Mononuclear cell (primary cell): Measurements from ENCODE around the gene ELAVL2. TPM values are rescaled to one million over a fixed set of nuclear protein-coding genes. Genes with fewer than 3 reads are reported as not detected.

ENCODE experiments used
- H3K27me3 ChIP-seq: 2 replicates; pipeline ENCODE4 v1.6.0; 2011; ENCODE audit warnings: low read length, control low read depth; ENCODE audit not compliant: insufficient read depth
- H3K4me1 ChIP-seq: 2 replicates; pipeline ENCODE4 v1.5.1; 2011; ENCODE audit warnings: mild to moderate bottlenecking, low read length, control low read depth; ENCODE audit not compliant: insufficient read depth
- H3K4me3 ChIP-seq: 2 replicates; pipeline ENCODE4 v1.5.1; 2011; ENCODE audit warnings: mild to moderate bottlenecking, low read length, moderate library complexity
- H3K9me3 ChIP-seq: 2 replicates; pipeline ENCODE4 v1.5.1; 2011; ENCODE audit warnings: low read depth, mild to moderate bottlenecking, control low read depth, low read length
- total RNA-seq: library from RNA; depleted of rRNA; stranded (reverse); fragments of >200 nt; gene quantifications from one replicate; pipeline ENCODE4 v1.2.3, GENCODE V29; 2012

Gene ELAVL2
- total RNA-seq = not detected

GRCh38 chr9:23826120-23826629 lies at the start of gene ELAVL2:
Gene ELAVL2, minus strand, starts transcription at chr9:23826240. Its CDS starts 64,006 bp downstream, at chr9:23762234.
- H3K4me1 ChIP-seq = no peaks in the 10 kb centered on the region
- H3K27me3 ChIP-seq = peaks cover 88% of the 10 kb centered on the region
- H3K9me3 ChIP-seq = no peaks in the 10 kb centered on the region
- H3K4me3 ChIP-seq = no peak within 1 kb of the TSS

- H3K27me3 ChIP-seq = no peaks in the 10 kb centered on the region
- H3K9me3 ChIP-seq = no peaks in the 10 kb centered on the region
- H3K4me3 ChIP-seq = no peak overlapping the region
- no peaks in the 10 kb centered on the region for H3K4me1 ChIP-seq
These were observed 32.2 kb upstream of the ELAVL2 start for GRCh38 chr9:23858234-23858633.

- H3K4me1 ChIP-seq = no peaks in the 10 kb centered on the region
- H3K4me3 ChIP-seq = no peak overlapping the region
- H3K9me3 ChIP-seq = no peaks in the 10 kb centered on the region
- peaks cover 3% of the 10 kb centered on the region for H3K27me3 ChIP-seq
These were observed 30.0 kb upstream of the ELAVL2 start for GRCh38 chr9:23855873-23856604.

DNA sequence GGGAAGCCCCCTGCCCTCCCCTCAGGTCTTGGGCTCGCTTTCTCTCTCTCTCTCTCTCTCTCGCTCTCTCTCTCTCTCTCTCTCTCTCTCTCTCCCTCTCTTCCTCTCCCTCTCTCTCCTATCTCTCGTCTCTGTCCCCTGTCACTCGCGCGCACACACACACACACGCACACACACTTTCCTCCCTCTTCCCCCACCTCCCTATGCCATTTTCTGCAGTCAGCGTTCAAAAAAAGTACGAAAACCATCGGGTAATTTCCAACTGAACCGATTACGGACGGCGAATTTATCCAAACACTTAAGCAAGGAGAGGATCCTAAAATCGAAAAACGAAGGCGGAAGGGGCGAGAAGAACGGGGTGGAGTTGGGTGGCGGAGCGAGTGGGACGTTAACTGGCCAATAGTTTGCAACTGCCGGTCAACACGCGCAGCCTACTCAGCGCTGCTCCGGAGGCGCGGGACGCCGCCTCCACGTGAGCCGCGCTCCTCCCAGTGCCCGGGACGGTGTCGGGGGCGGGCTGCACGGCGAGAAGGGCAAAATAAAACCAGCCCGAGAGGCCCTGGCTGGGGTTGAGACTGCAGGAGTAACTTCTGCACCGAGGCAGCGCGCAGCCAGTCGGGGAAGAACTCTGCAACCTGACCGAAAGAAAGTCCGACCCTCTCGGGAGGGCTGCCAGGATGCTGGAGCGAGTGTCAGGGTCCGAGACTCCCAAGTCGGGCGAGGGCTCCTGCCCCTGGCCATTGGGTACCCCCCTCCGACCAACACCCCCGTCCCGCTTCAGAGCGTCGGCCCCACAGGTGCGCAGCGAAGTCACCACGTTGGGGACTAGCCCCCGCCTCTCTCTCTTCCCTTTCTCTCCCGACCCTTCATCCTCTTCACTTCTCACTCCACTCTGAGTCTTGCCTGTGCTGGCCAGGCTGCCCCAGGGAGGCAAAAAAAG lies 24.9 kb upstream of the ELAVL2 start:
- H3K4me1 ChIP-seq = no peaks in the 10 kb centered on the region
- peaks cover 3% of the 10 kb centered on the region for H3K27me3 ChIP-seq
- no peaks in the 10 kb centered on the region for H3K9me3 ChIP-seq
- H3K4me3 ChIP-seq = no peak overlapping the region

DNA sequence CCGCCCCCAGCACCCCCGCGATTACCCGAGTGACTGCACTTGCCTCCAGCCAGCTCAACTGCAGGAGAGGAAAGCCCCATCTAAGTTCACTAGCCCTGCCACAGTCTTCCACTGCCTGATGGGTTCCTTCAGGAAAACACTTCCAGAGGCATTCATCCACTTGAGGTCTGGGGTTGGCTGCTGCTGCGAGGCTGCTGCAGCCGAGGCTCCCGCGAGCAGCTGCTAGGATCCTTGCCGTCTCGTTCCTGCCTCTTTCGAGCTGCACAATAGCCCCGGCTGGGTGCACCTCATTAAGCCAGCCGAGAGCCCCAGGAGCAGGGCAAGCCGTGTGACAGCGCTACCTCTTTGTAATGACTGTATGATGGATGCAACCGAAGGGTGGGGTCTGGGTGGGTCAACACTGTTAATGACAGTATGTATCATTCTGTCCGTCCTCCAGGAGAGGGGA lies 24.2 kb upstream of the ELAVL2 start:
- no peak overlapping the region for H3K4me3 ChIP-seq
- H3K27me3 ChIP-seq = peaks cover 3% of the 10 kb centered on the region
- H3K9me3 ChIP-seq = no peaks in the 10 kb centered on the region
- no peaks in the 10 kb centered on the region for H3K4me1 ChIP-seq

DNA sequence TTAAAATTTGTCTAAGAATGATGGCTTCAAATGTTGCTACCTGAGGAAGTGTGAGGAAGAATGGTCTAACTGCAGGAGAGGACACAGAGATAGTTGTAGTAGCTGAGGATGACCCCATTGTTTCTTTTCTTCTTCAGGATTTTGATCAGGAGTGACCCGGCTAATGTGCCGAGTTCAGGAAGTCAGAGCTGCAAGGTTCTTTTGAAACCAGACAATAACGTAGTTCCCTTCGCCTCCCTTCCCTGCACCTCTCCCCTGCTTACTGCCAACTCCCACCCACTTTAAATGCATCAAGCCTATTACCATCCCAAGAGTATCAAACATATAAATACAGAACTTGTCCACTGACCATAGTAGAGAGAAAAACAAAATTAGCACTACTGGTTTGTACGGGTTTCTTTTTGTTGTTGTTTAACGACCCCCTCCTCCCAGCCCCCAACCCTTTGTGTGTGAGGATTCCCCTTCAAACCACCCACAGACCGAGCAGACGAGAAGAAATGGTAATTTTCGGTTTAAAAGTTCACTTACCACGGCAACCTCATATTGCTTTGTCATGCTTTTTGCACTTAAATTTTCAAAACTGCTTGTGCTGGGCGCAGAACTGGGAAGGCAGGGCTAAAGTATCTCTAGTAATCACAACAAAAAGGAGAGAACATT lies 23.5 kb upstream of the ELAVL2 start:
- Histone ChIP-seq H3K9me3 (no peaks in the 10 kb centered on the region), H3K27me3 (peaks cover 3% of the 10 kb centered on the region), H3K4me3 (no peak overlapping the region), H3K4me1 (no peaks in the 10 kb centered on the region)

DNA sequence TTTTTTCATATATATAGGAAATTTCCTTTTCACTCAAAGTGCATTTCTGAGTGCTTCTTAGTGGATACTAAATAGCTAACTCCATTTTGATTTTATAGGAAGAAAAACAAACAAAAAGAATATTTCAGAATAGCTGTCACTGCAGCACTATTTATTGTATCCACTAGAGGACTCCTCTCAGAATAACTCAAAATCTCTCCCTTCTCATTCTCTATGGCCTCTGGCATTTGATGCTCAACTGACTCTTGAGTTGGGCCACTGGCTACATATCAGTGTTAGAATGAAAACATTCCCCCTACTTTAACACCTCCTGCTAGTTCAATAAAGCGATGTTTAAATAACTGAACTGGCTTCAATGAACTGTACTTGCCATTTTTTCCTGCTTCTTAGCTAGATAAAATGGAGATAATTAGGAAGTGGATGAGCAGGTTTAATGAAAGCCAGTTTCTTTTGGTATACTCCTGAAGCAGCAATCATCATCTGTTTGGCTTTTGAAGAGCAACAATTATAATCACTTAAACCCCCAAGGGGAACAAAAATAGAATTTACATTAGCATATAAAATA lies 16.6 kb upstream of the ELAVL2 start:
- H3K4me3 ChIP-seq = no peak overlapping the region
- H3K4me1 ChIP-seq = no peaks in the 10 kb centered on the region
- H3K27me3 ChIP-seq = no peaks in the 10 kb centered on the region
- no peaks in the 10 kb centered on the region for H3K9me3 ChIP-seq

DNA sequence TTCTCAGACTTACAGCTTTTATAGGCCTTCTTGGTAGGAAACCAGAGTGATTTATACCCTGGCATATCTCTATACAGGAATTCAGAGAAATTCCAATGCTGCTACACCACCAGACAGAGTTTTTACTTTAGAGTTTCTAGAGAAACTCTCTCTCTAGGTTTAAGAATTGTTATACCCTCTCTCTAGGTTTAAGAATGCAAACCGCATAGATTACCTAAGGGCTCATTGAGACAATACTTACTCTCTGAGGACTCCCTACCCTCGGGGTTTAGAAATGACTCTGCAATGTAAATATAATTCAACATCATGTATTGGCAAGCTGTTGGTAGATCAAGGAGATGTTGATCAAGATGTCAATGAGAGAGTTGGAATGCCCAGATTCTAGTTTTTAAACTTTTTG lies 15.3 kb upstream of the ELAVL2 start:
- no peak overlapping the region for H3K4me3 ChIP-seq
- H3K27me3 ChIP-seq = no peaks in the 10 kb centered on the region
- H3K9me3 ChIP-seq = no peaks in the 10 kb centered on the region
- H3K4me1 ChIP-seq = no peaks in the 10 kb centered on the region

GRCh38 chr9:23837038-23837437 lies 11.0 kb upstream of the ELAVL2 start:
- Histone ChIP-seq H3K9me3 (no peaks in the 10 kb centered on the region), H3K4me1 (no peaks in the 10 kb centered on the region), H3K27me3 (peaks cover 2% of the 10 kb centered on the region), H3K4me3 (no peak overlapping the region)

DNA sequence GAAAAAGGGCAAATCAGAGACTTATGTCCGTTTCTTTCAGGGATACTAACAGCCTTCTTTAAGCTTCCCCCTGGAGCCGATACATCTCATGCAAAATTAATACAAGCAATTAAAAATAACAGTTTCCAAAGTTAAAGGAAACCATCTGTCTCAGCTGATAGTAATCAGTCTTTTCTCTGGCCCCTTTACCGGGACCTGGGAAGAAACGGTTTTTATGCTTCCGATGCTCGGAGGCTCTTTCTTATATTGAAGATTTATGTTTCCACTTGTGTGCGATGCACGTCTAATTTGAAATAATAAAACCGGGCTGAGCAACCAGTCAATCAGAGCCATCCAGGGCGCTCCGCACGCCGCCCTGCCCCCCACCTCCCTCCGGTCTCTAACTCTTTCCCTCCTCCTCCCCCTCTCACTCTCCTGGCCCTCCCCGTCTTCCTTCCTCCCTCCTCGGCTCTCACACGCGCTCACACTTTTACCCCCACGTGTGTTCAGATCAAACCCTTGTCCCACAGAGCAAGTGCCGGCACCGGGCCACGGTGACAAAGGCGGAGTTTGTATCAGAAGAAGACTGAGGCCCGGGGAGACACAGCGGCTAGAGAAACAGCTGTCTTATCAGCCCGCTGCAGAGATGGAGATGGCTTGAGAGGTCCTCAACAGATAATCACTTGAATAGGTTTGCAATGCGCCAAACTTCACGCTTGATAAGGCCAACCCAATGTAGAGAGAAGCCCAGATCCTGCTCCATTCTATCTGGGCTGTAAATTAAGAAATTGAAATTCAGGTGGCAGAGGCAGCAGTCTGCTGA lies 5.1 kb upstream of the ELAVL2 start:
- Histone ChIP-seq H3K27me3 (peaks cover 49% of the 10 kb centered on the region), H3K9me3 (no peaks in the 10 kb centered on the region), H3K4me3 (no peak overlapping the region), H3K4me1 (no peaks in the 10 kb centered on the region)

- H3K4me3 ChIP-seq = no peak overlapping the region
- peaks cover 56% of the 10 kb centered on the region for H3K27me3 ChIP-seq
- H3K4me1 ChIP-seq = no peaks in the 10 kb centered on the region
- H3K9me3 ChIP-seq = no peaks in the 10 kb centered on the region
These were observed 4.4 kb upstream of the ELAVL2 start for GRCh38 chr9:23830476-23830805.

GRCh38 chr9:23829580-23830475 lies 3.8 kb upstream of the ELAVL2 start:
- H3K4me1 ChIP-seq = no peaks in the 10 kb centered on the region
- no peak overlapping the region for H3K4me3 ChIP-seq
- peaks cover 62% of the 10 kb centered on the region for H3K27me3 ChIP-seq
- no peaks in the 10 kb centered on the region for H3K9me3 ChIP-seq

DNA sequence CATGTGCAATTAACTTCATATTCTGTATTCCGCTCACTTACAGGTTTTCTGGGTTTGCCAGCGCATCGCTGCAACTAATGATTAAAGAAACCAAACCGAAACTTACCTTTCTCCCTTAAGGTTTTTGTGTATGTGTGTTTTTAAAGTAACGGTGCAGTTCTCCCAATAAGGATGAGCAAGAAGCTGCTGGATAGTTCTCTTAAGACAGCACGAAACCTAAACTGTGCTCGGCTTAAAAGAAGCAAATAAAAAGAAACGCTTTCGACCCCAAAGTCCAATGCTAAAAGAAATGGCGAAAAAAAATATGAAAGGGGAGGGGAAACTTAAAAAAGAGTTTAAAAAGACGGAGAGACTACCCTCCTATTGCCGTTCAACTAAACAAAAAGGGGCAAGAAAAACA lies 340 bp downstream of the ELAVL2 start:
- no peaks in the 10 kb centered on the region for H3K4me1 ChIP-seq
- H3K4me3 ChIP-seq = no peak overlapping the region
- peaks cover 88% of the 10 kb centered on the region for H3K27me3 ChIP-seq
- no peaks in the 10 kb centered on the region for H3K9me3 ChIP-seq
